Coronary artery (tissue), 2 donors: ENCODE results near the gene CTIF.

Source experiments
- DNase-seq: peaks from one replicate; pipeline ENCODE4 v3.0.0-alpha.2; 2017; ENCODE audit warnings: low spot score
- H3K27ac ChIP-seq, 2 donors: fragments of 200-600 bp; sonication (generic); one replicate each; pipeline ENCODE4 v1.5.1; 2016 to 2019
- H3K4me3 ChIP-seq: fragments of 200-600 bp; sonication (generic); 2 replicates; pipeline ENCODE4 v1.5.1; 2016; ENCODE audit warnings: mild to moderate bottlenecking, moderate library complexity
- CTCF ChIP-seq: fragments of 200-600 bp; sonication (generic); IDR thresholded peaks from one replicate; pipeline ENCODE4 v1.5.1; 2019; ENCODE audit warnings: antibody characterized with exemption

Gene CTIF

GRCh38 chr18:48619501-48619900 lies 80.7 kb downstream of the CTIF start:
- H3K4me3 ChIP-seq: no peak overlapping the region
- DNase-seq: no peak
- peak overlapping the region in 1 of 2 donors; percentile 13 for H3K27ac ChIP-seq
- no peak for TF ChIP-seq CTCF

- DNase-seq: no peak
- TF ChIP-seq CTCF: no peak
- peak overlapping the region in 1 of 2 donors; percentile 13 for H3K27ac ChIP-seq
- no peak overlapping the region for H3K4me3 ChIP-seq
Measured at GRCh38 chr18:48620071-48620470, 81.2 kb downstream of the CTIF start.

- H3K4me3 ChIP-seq: no peak overlapping the region
- DNase-seq: no peak
- no peak for TF ChIP-seq CTCF
- H3K27ac ChIP-seq: peak overlapping the region in 1 of 2 donors; percentile 93
Measured at GRCh38 chr18:48621240-48621639, 82.4 kb downstream of the CTIF start.

GRCh38 chr18:48621815-48622555 lies 83.2 kb downstream of the CTIF start:
- H3K27ac ChIP-seq: peak overlapping the region in 1 of 2 donors; percentile 93
- no peak for TF ChIP-seq CTCF
- no peak for DNase-seq

GRCh38 chr18:48622911-48623431 lies 84.1 kb downstream of the CTIF start:
- no peak for TF ChIP-seq CTCF
- Histone ChIP-seq H3K4me3 (no peak overlapping the region), H3K27ac (peak overlapping the region; percentile 71 to 93)
- DNase-seq: no peak

More at GRCh38 chr18:48621815-48622555, 83.2 kb downstream of the CTIF start:
- H3K4me3 ChIP-seq: no peak overlapping the region

- peak overlapping the region; percentile 71 to 93 for H3K27ac ChIP-seq
- H3K4me3 ChIP-seq: no peak overlapping the region
- DNase-seq: no peak
- no peak for TF ChIP-seq CTCF
Measured at GRCh38 chr18:48623468-48624235, 84.8 kb downstream of the CTIF start.
